ENCODE data around the gene PGC. TPM values are rescaled to one million over a fixed set of nuclear protein-coding genes. Genes with fewer than 3 reads are reported as not detected.

PGC gene
- total RNA-seq, 1 experiment from 2014 or later, result not detected

- TF ChIP-seq, protein P1, sequence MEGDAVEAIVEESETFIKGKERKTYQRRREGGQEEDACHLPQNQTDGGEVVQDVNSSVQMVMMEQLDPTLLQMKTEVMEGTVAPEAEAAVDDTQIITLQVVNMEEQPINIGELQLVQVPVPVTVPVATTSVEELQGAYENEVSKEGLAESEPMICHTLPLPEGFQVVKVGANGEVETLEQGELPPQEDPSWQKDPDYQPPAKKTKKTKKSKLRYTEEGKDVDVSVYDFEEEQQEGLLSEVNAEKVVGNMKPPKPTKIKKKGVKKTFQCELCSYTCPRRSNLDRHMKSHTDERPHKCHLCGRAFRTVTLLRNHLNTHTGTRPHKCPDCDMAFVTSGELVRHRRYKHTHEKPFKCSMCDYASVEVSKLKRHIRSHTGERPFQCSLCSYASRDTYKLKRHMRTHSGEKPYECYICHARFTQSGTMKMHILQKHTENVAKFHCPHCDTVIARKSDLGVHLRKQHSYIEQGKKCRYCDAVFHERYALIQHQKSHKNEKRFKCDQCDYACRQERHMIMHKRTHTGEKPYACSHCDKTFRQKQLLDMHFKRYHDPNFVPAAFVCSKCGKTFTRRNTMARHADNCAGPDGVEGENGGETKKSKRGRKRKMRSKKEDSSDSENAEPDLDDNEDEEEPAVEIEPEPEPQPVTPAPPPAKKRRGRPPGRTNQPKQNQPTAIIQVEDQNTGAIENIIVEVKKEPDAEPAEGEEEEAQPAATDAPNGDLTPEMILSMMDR (conservative IDR thresholded peaks at IDR 0.05), result no peak
- H3K4me1 ChIP-seq (ENCODE audit: insufficient read depth, low read length), result no peaks in the 10 kb centered on the region
- H2AK5ac ChIP-seq (ENCODE audit: insufficient read length, low read length), result no peak overlapping the region
- no peak for DNase-seq
- peak overlapping the region in 2 of 3 experiments; percentile 42 to 92; a peak in 3 of 7 replicates for H3K27ac Mint-ChIP-seq
- no peak overlapping the region for H4K8ac ChIP-seq (replicated peaks; ENCODE audit: insufficient read length, low read depth, low read length)
- H3T11ph ChIP-seq (ENCODE audit: low read length), result no peak overlapping the region
- no peak overlapping the region for H3K18ac ChIP-seq (ENCODE audit: insufficient read length, low read depth, low read length)
- no peaks in the 10 kb centered on the region for H3K79me1 ChIP-seq (ENCODE audit: insufficient read depth, low read depth, low read length, poor library complexity, severe bottlenecking)
- no CpG with 5 or more reads among the region's 15 CpGs for WGBS (ENCODE audit: extremely low coverage, insufficient read length, low lambda C conversion rate)
- peaks cover 4% of the 10 kb centered on the region for H4K20me1 ChIP-seq (ENCODE audit: control insufficient read depth, insufficient read depth, insufficient read length)
- no peaks in the 10 kb centered on the region for H3K27me3 ChIP-seq (ENCODE audit: insufficient read depth, low read length)
- H3K9me3 Mint-ChIP-seq, result no peaks in the 10 kb centered on the region
- H3K23ac ChIP-seq (ENCODE audit: insufficient read length, low read depth, low read length), result no peak overlapping the region
- no peak overlapping the region for H3K14ac ChIP-seq (ENCODE audit: insufficient read depth, low read length)
- no peaks in the 10 kb centered on the region; a peak in 1 of 7 replicates for H3K36me3 Mint-ChIP-seq (ENCODE audit: insufficient read depth in 1 of 3, low read depth in 3 of 3)
- no peak overlapping the region for H3K4me3 Mint-ChIP-seq
- no peaks in the 10 kb centered on the region for H3K9me3 ChIP-seq (ENCODE audit: control insufficient read depth, low read depth, low read length)
- peaks cover 3% of the 10 kb centered on the region for H3K27me3 Mint-ChIP-seq (ENCODE audit: low read depth)
- no peaks in the 10 kb centered on the region for H3K79me2 ChIP-seq (ENCODE audit: insufficient read depth, low read length)
- H2BK12ac ChIP-seq (ENCODE audit: insufficient read length, low read depth, low read length), result no peak overlapping the region
- peaks cover 20 to 22% of the 10 kb centered on the region in 2 experiments for H3K4me1 Mint-ChIP-seq
- no peak overlapping the region for H2BK15ac ChIP-seq (ENCODE audit: low read depth, low read length)
- H3K23me2 ChIP-seq (ENCODE audit: insufficient read length, low read depth, low read length, poor library complexity, severe bottlenecking), result no peaks in the 10 kb centered on the region
- H2AFZ ChIP-seq (ENCODE audit: low read length), result no peak overlapping the region
- no peak overlapping the region for H4K91ac ChIP-seq (ENCODE audit: insufficient read length, low read depth, low read length)
- H3K9ac ChIP-seq (ENCODE audit: extremely low read depth, insufficient read length, low read length), result no peak overlapping the region
- H3K56ac ChIP-seq (ENCODE audit: insufficient read length, low read depth, low read length), result no peak overlapping the region
- H3K4me2 ChIP-seq (ENCODE audit: insufficient read depth, insufficient read length, low read length), result no peak overlapping the region
- H2BK20ac ChIP-seq (ENCODE audit: low read depth, low read length, poor library complexity, severe bottlenecking), result no peak overlapping the region
- no peak overlapping the region for H2BK120ac ChIP-seq (ENCODE audit: low read depth, low read length, poor library complexity, severe bottlenecking)
- H3K27ac ChIP-seq (ENCODE audit: insufficient read length, low read depth, low read length), result no peak overlapping the region
- H2BK5ac ChIP-seq (ENCODE audit: insufficient read length, low read length), result no peak overlapping the region
- H4K5ac ChIP-seq (ENCODE audit: insufficient read length, low read depth, low read length), result no peak overlapping the region
- H3K4ac ChIP-seq (ENCODE audit: low read depth, low read length), result no peak overlapping the region
Measured at GRCh38 chr6:41697861-41698781, 49.1 kb downstream of the PGC start.

All from H9 (cell line).